SK-N-SH (cell line): Measurements from ENCODE around the gene FBXO31. TPM values are rescaled to one million over a fixed set of nuclear protein-coding genes. Genes with fewer than 3 reads are reported as not detected.

Experiments used
- CTCF ChIA-PET: fragments of 300-600, 350-600 bp; formaldehyde crosslinking; extraction: SDS; loops from one replicate; lab custom pipeline; 2021; lab: Yijun Ruan, JAX
- POLR2A ChIA-PET: fragments of 350-600 bp; sonication (Branson Sonifier 250); formaldehyde crosslinking; extraction: SDS; loops from one replicate; lab custom pipeline; 2020; ENCODE audit warnings: antibody characterized with exemption, inconsistent platforms; lab: Yijun Ruan, JAX
- DNase-seq: peaks from one replicate; pipeline ENCODE4 v3.0.0; 2012
- H2AFZ ChIP-seq: fragments of 200-600 bp; sonication (generic); 2 replicates; pipeline ENCODE4 v1.8.1; 2016; ENCODE audit warnings: antibody characterized with exemption, mild to moderate bottlenecking, low read depth
- H3F3A ChIP-seq: fragments of 200-600 bp; sonication (generic); replicated peaks from 2 replicates; pipeline ENCODE3; 2016; ENCODE audit warnings: antibody characterized with exemption, mild to moderate bottlenecking; ENCODE audit not compliant: insufficient read depth
- H3K27ac ChIP-seq, 2 experiments: fragments of 200-500 bp in 1 of 2; fragments of 200-600 bp in 1 of 2; sonication (Bioruptor generic) in 1 of 2; sonication (generic), shearing (Covaris generic) in 1 of 2; 2 replicates each; pipeline versions ENCODE4 v1.5.1 to v1.6.1; 2014 to 2016; ENCODE audit warnings: low read depth in 2 of 2, inconsistent platforms in 1 of 2, low read length in 1 of 2, mild to moderate bottlenecking in 1 of 2, mixed read lengths in 1 of 2
- H3K27me3 ChIP-seq: fragments of 200-600 bp; sonication (generic), shearing (Covaris generic); 2 replicates; pipeline ENCODE4 v1.6.1; 2016; ENCODE audit warnings: mixed run types; ENCODE audit not compliant: insufficient read depth
- H3K36me3 ChIP-seq, 2 experiments: fragments of 200-500 bp in 1 of 2; fragments of 200-600 bp in 1 of 2; sonication (Bioruptor generic) in 1 of 2; sonication (generic) in 1 of 2; replicated peaks in 1 of 2; 2 replicates each; pipeline versions ENCODE3 to v1.5.1; 2014 to 2016; ENCODE audit warnings: low read length in 1 of 2, mild to moderate bottlenecking in 1 of 2; ENCODE audit not compliant: insufficient read depth in 2 of 2, control insufficient read depth in 1 of 2
- H3K4me1 ChIP-seq, 2 experiments: fragments of 200-500 bp in 1 of 2; fragments of 200-600 bp in 1 of 2; sonication (Bioruptor generic) in 1 of 2; sonication (generic), shearing (Covaris generic) in 1 of 2; 2 replicates each; pipeline versions ENCODE4 v1.5.1 to v1.6.1; 2014 to 2016; ENCODE audit warnings: low read depth in 1 of 2, low read length in 1 of 2, mixed run types in 1 of 2; ENCODE audit not compliant: insufficient read depth in 2 of 2, control insufficient read depth in 1 of 2
- H3K4me2 ChIP-seq: fragments of 200-600 bp; sonication (generic), shearing (Covaris generic); 2 replicates; pipeline ENCODE4 v1.6.1; 2017; ENCODE audit warnings: mixed run types
- H3K4me3 ChIP-seq, 2 experiments: fragments of 200-500 bp in 1 of 2; fragments of 200-600 bp in 1 of 2; sonication (Bioruptor generic) in 1 of 2; sonication (generic), shearing (Covaris generic) in 1 of 2; 2 replicates each; pipeline versions ENCODE4 v1.5.1 to v1.8.1; 2014 to 2016; ENCODE audit warnings: low read depth in 2 of 2, inconsistent platforms in 1 of 2, low read length in 1 of 2, mild to moderate bottlenecking in 1 of 2, mixed read lengths in 1 of 2, moderate library complexity in 1 of 2
- H3K79me2 ChIP-seq: fragments of 200-600 bp; sonication (generic); 2 replicates; pipeline ENCODE4 v1.8.1; 2017; ENCODE audit warnings: mild to moderate bottlenecking; ENCODE audit not compliant: insufficient read depth
- H3K9ac ChIP-seq: fragments of 200-600 bp; sonication (generic); 2 replicates; pipeline ENCODE4 v1.6.1; 2017; ENCODE audit warnings: mixed run types
- H3K9me2 ChIP-seq: fragments of 200-600 bp; sonication (generic); 2 replicates; pipeline ENCODE4 v1.6.1; 2017; ENCODE audit warnings: mixed run types
- H3K9me3 ChIP-seq: fragments of 200-600 bp; sonication (generic); 2 replicates; pipeline ENCODE4 v1.6.1; 2017; ENCODE audit warnings: mixed run types, mild to moderate bottlenecking, moderate library complexity
- H4K20me1 ChIP-seq: fragments of 200-600 bp; sonication (generic); 2 replicates; pipeline ENCODE4 v1.6.1; 2017; ENCODE audit warnings: mild to moderate bottlenecking, mixed run types; ENCODE audit not compliant: insufficient read depth
- CHD2 ChIP-seq: fragments of 150-350 bp; IDR thresholded peaks from 2 replicates; pipeline ENCODE4 v1.6.1; 2018; ENCODE audit warnings: low read length; ENCODE audit not compliant: partially characterized antibody
- EZH2phosphoT487 ChIP-seq: fragments of 200-600 bp; sonication (generic); IDR thresholded peaks from 2 replicates; pipeline ENCODE4 v1.6.1; 2017; ENCODE audit warnings: low read depth, mixed run types, mild to moderate bottlenecking, antibody characterized with exemption, moderate library complexity, borderline replicate concordance
- FOXM1 ChIP-seq: IDR thresholded peaks from 2 replicates; pipeline ENCODE4 v1.4.0; 2012; ENCODE audit warnings: low read depth, mild to moderate bottlenecking
- GABPA ChIP-seq: IDR thresholded peaks from 2 replicates; pipeline ENCODE4 v1.4.0; 2012; ENCODE audit warnings: low read depth, mild to moderate bottlenecking
- GATA2 ChIP-seq: sonication (generic); formaldehyde crosslinking; IDR thresholded peaks from 2 replicates; pipeline ENCODE4 v1.5.0; 2020; ENCODE audit warnings: mild to moderate bottlenecking, missing genetic modification reagents
- RAD21 ChIP-seq: IDR thresholded peaks from 2 replicates; pipeline ENCODE4 v1.6.1; 2012; ENCODE audit warnings: mild to moderate bottlenecking, low read length
- RXRA ChIP-seq: IDR thresholded peaks from 2 replicates; pipeline ENCODE4 v1.4.0; 2012; ENCODE audit warnings: low read depth, mild to moderate bottlenecking, borderline replicate concordance
- SIN3A ChIP-seq: IDR thresholded peaks from 2 replicates; pipeline ENCODE4 v1.6.1; 2012; ENCODE audit warnings: low read depth, mild to moderate bottlenecking, low read length, moderate library complexity, borderline replicate concordance
- TCF12 ChIP-seq: IDR thresholded peaks from 2 replicates; pipeline ENCODE4 v1.4.0; 2012
- TEAD4 ChIP-seq: IDR thresholded peaks from 2 replicates; pipeline ENCODE4 v1.4.0; 2012; ENCODE audit warnings: mild to moderate bottlenecking, borderline replicate concordance; ENCODE audit not compliant: insufficient read depth
- WGBS: methylation state at CpG from one replicate; pipeline ENCODE4 v1.1.6; 2017; ENCODE audit warnings: low lambda C conversion rate; 5-methylcytosine and 5-hydroxymethylcytosine counted together
- polyA plus RNA-seq, 3 experiments: library from polyadenylated mRNA; depleted of rRNA; stranded (reverse); fragments of >200 nt; gene quantifications; 2 replicates each; pipeline ENCODE4 v1.2.3, GENCODE V29; 2012
- TF ChIP-seq, protein P1 (sequence below): IDR thresholded peaks from 2 replicates; pipeline ENCODE4 v1.4.0; 2012; ENCODE audit warnings: low read depth, borderline replicate concordance
- TF ChIP-seq, protein P2 (sequence below): IDR thresholded peaks from 2 replicates; pipeline ENCODE4; 2012
- TF ChIP-seq, protein P3 (sequence below): fragments of 150-350 bp; IDR thresholded peaks from 2 replicates; pipeline ENCODE4 v1.6.1; 2017; ENCODE audit warnings: antibody characterized with exemption, low read length, low read depth, borderline replicate concordance

FBXO31 gene
- polyA plus RNA-seq, 1 of the 3 experiments (the other 2 are of a cell fraction) = 14.2 TPM

DNA sequence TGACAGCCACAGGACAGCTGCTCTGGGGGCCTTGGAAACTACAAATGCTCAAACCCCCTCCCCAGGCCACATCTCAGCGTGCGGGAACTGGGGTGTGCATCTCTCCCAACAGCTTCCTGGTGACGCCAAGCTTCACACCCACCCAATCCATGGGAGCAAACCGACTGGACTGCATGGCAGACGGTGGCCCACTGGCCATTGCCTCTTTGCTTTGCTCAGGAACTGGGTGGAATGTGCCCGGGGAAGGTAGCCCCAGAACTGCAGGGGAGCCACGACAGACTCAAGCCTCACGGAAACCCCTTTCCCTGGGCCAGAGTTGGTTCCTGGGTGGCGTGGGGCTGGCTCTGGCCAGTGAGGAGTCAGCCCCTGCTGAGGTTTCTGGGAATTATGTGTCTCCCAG, 61.2 kb downstream of the FBXO31 start:
- no peak for DNase-seq
- H3K4me2 ChIP-seq = no peak overlapping the region
- H3K79me2 ChIP-seq = peaks cover 17% of the 10 kb centered on the region
- no peak overlapping the region for H3K9ac ChIP-seq
- CTCF ChIA-PET = interaction anchor here (4.5 kb wide), 1 partner anchor 60 kb away, joined by 36 read pairs; the partner anchor contains the start of gene FBXO31
- H3K9me2 ChIP-seq = no peaks in the 10 kb centered on the region
- H2AFZ ChIP-seq = no peak overlapping the region
- H3F3A ChIP-seq = no peaks in the 10 kb centered on the region
- peaks cover 0 to 6% of the 10 kb centered on the region in 2 experiments for H3K36me3 ChIP-seq
- 93% methylated on average over 3 of the region's 9 CpGs for WGBS
- POLR2A ChIA-PET = no interaction called here
- no peaks in the 10 kb centered on the region for H4K20me1 ChIP-seq
- no peak overlapping the region for H3K4me3 ChIP-seq
- H3K9me3 ChIP-seq = no peaks in the 10 kb centered on the region
- H3K4me1 ChIP-seq = peaks cover 0 to 15% of the 10 kb centered on the region in 2 experiments; a peak in 2 of 4 replicates
- no peak overlapping the region for H3K27ac ChIP-seq
- TF ChIP-seq, protein P1, sequence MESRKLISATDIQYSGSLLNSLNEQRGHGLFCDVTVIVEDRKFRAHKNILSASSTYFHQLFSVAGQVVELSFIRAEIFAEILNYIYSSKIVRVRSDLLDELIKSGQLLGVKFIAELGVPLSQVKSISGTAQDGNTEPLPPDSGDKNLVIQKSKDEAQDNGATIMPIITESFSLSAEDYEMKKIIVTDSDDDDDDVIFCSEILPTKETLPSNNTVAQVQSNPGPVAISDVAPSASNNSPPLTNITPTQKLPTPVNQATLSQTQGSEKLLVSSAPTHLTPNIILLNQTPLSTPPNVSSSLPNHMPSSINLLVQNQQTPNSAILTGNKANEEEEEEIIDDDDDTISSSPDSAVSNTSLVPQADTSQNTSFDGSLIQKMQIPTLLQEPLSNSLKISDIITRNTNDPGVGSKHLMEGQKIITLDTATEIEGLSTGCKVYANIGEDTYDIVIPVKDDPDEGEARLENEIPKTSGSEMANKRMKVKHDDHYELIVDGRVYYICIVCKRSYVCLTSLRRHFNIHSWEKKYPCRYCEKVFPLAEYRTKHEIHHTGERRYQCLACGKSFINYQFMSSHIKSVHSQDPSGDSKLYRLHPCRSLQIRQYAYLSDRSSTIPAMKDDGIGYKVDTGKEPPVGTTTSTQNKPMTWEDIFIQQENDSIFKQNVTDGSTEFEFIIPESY = no peak
- TF ChIP-seq, protein P2, sequence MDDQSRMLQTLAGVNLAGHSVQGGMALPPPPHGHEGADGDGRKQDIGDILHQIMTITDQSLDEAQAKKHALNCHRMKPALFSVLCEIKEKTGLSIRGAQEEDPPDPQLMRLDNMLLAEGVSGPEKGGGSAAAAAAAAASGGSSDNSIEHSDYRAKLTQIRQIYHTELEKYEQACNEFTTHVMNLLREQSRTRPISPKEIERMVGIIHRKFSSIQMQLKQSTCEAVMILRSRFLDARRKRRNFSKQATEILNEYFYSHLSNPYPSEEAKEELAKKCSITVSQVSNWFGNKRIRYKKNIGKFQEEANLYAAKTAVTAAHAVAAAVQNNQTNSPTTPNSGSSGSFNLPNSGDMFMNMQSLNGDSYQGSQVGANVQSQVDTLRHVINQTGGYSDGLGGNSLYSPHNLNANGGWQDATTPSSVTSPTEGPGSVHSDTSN = no peak
- TF ChIP-seq TCF12 (no peak), RAD21 (no peak), SIN3A (no peak), GABPA (no peak), FOXM1 (no peak), TEAD4 (no peak), CHD2 (no peak), GATA2 (CRISPR knock-in tag) (no peak)
- H3K27me3 ChIP-seq = no peaks in the 10 kb centered on the region

DNA sequence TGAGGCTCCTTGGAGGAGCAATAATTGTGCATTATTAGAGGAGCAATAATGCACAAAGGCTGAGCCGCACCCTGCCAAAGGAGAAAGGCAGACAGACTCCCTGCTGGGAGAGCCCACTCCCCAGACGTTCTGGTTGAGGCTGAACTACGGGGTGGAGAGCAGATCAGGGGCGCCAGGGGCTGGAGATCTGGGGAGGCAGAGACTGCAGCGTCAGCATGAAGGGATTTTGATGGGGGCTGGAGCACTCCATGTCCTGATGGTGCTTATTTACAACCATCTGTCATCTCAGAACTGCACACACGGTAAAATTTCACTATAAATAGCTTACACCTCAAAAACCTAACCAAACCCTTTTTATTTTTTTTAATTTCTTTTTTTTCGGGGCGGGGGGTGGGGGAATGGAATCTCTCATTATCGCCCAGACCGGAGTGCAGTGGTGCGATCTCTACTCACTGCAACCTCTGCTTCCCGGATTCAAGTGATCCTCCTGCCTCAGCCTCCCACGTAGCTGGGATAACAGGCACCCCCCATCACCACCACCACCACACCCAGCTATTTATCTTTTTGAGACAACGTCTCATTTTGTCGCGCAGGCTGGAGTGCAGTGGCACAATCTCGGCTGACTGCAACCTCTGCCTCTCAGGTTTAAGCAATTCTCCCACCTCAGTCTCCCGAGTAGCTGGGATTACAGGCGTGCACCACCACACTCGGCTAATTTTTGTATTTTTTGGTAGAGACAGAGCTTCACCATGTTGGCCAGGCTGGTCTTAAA, 62.1 kb downstream of the FBXO31 start:
- Histone ChIP-seq H3K4me2 (no peak overlapping the region), H3K9me3 (no peaks in the 10 kb centered on the region), H3K27ac (no peak overlapping the region), H4K20me1 (no peaks in the 10 kb centered on the region)
- TF ChIP-seq EZH2phosphoT487 = no peak
- TF ChIP-seq, protein P3, sequence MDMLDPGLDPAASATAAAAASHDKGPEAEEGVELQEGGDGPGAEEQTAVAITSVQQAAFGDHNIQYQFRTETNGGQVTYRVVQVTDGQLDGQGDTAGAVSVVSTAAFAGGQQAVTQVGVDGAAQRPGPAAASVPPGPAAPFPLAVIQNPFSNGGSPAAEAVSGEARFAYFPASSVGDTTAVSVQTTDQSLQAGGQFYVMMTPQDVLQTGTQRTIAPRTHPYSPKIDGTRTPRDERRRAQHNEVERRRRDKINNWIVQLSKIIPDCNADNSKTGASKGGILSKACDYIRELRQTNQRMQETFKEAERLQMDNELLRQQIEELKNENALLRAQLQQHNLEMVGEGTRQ = no peak
- TF ChIP-seq RXRA = no peak
- TF ChIP-seq TCF12 = no peak
- TF ChIP-seq, all 33 proteins: peak for 0
- H3K79me2 ChIP-seq = peaks cover 18% of the 10 kb centered on the region
- ChIA-PET CTCF (interaction anchor here (0.8 to 4.5 kb wide), 3 partner anchors 11 to 61 kb away, joined by 3 to 36 read pairs (median 3); partner anchors contain the start of gene FBXO31), POLR2A (no interaction called here)
- no peak overlapping the region for H3K9ac ChIP-seq
- H3K36me3 ChIP-seq = peaks cover 0 to 6% of the 10 kb centered on the region in 2 experiments
- DNase-seq = no peak
- no peak overlapping the region for H3K4me3 ChIP-seq
- H3F3A ChIP-seq = peaks cover 6% of the 10 kb centered on the region
- H3K9me2 ChIP-seq = no peaks in the 10 kb centered on the region
- WGBS = 86% methylated on average over 20 of the region's 20 CpGs
- peaks cover 0 to 15% of the 10 kb centered on the region in 2 experiments; a peak in 2 of 4 replicates for H3K4me1 ChIP-seq
- no peaks in the 10 kb centered on the region for H3K27me3 ChIP-seq
- H2AFZ ChIP-seq = no peak overlapping the region
